NCI-H1048 (cell line): Measurements from ENCODE around the gene TRANK1.

Source experiments
- DNase-seq: peaks from one replicate; lab custom pipeline; 2025; lab: John Stamatoyannopoulos, UW

TRANK1 gene

DNA sequence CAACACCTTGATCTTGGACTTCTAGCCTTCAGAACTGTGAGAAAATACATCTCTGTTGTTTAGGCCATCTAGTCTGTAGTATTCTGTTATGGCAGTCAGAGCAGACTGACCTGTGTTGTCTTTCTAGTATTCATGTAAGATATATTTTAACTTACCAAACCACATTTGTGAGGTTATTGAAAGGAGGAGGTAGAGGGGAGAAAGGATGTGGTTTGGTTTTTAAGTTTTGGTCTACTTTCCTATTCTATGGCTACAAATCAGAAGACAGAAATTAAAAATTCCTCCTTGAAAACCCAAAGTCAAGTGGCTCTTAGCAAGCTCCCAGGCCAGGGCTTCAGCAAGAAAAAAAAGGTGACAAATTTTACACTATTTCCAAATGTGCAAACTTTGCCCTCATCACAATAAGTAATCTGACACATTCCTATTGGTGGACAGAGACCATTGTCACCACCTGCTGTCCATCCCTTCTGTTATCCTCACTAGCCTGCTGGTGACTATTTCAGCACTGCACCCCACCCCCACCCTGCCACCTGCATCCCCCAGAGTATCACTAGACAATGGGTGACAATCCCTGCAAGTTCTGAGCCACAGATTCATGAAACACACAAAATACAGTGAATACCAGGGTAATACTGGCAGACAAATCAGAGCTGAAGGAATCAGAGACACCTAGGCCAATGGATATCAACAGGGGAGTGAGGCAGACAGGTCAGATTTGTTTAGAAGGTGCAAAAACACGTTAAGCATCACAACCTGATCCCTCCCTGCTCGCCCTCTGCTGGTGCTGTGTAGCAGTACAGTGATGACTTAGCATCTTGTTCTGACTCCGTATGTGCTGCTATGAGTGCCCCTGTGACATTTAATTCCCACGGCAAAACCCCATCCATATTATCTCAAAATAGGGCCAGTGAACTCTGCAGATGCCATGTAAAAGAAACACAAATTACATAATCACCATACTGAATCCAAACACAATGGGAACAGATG is 101.5 kb downstream of the TRANK1 start:
- no peak for DNase-seq

DNA sequence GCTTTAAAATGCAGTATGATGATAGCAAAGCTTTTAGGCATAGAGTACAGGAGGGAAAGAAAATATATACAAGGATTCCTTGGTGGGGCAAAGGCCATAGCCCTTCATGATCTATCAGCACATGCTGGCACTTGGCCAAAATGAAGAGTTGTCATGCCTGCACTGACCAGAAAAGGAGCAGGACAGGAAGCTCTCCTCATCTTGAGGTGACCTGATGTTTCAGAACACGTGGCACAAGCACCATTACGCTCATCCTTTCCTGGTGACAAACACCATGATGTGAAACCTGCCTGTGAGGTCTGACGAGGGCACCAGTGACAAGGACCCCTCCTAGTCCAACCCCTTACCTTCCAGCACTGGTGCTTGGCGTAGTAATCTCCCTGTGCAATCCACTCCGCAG is 102.6 kb downstream of the TRANK1 start:
- DNase-seq: no peak

DNA sequence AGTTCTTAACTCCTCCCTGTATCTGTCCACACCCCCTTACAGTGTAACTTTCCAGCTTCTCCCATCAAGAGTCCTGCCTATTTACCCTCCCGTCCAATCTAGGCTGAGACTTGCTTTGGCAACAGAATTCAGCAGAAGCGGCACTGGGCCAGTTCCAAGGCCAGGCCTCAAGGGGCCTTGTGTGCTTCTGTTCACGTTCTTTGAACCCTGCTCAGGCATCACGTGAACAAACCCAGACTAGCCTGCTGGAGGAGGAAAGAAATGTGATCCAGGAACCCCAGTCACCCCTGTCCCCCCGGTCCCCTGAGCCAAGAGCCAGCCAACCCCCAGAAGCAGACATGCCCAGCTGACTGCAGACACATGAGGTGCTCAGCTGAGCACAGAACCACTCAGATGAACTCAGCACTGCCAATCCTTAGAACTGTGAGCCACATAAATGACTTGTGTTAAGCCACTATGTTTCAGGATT is 104.4 kb downstream of the TRANK1 start:
- no peak for DNase-seq

DNA sequence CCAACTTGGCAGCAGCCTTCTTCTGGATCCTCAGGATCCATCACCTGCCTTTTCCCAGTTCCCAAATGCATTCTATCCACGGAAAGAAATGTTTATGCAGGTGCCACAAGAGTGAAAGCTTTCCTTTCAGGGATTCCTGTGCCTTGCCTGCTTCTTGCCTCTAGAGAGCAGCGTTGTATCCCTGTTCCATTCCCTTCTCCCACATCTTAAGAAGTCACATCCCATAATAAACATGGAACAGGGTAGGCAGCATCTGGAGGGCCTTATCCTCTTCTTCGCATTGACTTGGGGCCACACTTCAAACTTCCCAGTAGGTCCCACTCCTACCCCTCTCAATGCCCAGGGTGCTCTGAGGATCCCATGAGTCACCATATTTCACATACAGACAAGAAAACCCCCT is 107.8 kb downstream of the TRANK1 start:
- DNase-seq: no peak

DNA sequence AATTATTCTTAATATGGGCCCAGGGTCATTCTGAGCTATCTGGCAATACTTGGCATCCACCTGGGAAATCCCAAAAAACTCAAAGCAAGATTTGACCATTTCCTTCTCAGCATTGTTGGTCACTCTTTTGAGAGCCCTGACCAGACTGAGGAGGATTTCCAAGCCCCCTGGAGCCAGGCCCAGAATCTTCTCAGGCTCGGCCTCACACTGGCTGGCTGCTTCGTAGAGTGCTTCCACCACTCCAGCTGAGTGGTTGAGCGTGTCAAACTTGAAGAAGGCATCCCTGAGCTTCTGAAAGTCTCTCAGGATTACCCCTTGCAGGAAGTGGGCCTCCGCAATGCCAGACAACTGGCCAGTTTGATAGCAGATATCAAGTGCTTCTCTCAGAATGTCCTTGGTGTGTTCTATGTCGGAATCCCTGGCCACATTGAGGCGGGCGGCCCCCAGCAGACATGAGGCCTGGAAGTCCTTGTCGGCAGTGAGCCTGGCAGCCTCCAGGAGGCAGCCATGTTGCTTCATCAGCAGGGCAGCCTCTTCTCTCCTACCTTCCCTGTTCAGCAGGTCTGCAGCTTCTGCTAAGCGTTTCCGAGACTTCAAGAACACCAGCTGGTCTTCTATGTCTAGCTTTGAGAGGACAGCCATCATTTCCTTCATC is 111.6 kb downstream of the TRANK1 start:
- DNase-seq: no peak

DNA sequence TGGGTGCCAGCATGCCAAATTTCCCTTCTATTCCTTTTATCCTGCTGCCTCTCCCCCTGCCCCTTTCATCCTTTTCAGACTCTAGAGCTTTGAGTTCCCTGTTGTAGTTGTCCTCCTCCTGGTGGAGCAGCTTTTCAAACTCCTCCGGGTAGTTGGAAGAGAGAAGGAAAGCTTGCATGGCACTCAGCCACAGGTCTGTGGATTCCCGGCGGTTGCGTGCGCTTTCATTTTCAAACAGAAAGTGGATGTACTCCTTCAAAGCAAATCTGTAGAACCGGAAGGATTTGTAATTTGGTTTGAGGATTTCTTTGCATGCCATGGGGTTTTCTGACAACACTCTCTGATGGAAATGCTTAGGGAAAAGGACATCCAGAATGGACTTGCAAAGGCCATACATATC is 112.4 kb downstream of the TRANK1 start:
- DNase-seq: no peak

DNA sequence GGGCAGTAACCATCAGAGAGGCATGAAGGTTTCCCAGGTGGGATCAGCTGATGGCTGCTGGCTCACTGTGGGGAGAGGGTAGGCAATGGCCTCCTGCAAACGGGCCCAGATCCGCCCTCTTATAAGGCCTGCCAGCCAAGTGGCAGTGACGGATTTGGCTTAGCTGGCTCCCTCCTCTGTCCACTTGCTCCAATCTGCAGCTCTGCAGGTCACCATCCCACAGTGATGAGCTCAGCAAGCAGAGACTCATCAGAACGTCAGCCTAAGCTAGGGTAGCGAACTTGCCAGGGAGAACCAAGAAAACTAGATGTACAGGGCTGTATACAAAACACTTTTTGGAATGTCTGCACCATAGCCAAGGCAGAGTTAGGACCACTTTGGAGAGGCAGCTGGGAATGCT is 117.7 kb downstream of the TRANK1 start:
- no peak for DNase-seq

DNA sequence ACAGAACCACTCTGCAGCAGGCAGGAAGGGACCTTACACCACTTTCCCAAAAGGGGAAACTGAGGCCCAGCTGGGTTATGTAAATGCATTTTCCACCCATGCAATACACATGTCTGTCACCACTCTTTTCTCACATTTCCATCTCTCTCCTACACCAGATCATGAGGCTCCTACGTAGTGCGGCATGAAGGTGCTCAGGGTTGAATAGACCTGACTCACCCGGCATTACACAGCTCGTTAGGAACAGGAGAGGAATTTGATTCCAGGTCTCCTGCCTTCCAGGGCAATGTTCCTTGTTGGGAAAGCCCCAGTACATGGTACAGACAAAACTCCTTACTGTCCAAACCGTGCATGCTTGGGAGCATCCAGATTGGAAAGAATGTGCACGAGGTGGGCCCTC is 118.6 kb downstream of the TRANK1 start:
- no peak for DNase-seq

DNA sequence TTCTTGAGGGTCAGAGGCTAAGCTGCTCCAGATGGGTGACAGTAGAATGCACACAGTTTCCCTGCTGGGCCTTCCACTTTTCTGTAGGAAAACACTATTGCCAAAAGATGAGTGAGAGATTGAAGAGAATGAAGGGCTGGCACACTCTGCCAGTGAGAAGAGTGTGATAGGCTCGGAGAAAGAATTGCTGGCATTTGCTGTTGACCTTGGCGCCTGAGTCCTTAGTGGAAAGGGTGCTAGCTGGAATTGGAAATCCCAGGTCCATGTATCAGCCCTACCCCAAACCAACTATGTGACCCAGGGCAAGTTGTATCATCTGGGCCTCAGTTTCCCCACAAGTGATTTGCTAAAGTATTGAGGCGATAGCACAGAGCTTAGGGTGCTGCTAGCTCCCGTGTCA is 120.4 kb downstream of the TRANK1 start:
- DNase-seq: no peak

DNA sequence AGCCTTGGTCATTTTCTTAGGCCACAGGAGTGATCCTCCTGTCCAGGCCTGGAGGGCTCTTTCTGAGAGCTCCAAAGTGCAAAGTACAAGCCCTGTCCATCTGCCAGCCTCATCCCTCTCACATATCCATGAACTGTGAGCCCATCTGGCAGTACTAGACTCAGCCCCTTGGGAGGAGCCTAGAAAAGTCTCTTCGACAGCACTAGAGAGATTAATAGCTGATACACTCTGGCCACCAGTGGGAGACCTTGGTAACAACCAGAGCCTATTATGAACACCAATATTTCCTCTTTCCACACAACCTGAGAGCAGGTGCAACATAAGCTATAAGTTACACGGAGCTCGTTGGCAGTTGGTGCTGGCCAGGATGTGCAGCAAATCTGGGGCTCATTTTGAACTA is 121.0 kb downstream of the TRANK1 start:
- no peak for DNase-seq

DNA sequence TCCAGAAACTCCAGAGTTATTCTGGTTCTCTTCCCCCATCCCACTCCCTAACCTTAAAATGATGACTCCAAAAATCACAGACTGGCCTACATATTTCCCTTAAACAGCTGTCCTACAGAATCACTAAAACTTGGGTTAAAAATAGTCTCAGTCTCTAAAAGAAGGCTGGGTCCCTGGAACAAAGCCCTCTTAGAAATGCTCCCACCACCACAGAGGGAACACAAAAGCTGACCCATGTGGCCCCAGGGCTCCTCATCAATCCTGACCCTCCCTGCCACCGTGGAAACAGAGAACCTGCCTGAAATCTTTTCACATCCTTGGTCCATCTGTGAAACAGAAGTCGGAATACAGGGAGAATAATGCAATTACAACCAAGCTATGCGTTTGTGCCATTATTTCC is 124.8 kb downstream of the TRANK1 start:
- DNase-seq: no peak

DNA sequence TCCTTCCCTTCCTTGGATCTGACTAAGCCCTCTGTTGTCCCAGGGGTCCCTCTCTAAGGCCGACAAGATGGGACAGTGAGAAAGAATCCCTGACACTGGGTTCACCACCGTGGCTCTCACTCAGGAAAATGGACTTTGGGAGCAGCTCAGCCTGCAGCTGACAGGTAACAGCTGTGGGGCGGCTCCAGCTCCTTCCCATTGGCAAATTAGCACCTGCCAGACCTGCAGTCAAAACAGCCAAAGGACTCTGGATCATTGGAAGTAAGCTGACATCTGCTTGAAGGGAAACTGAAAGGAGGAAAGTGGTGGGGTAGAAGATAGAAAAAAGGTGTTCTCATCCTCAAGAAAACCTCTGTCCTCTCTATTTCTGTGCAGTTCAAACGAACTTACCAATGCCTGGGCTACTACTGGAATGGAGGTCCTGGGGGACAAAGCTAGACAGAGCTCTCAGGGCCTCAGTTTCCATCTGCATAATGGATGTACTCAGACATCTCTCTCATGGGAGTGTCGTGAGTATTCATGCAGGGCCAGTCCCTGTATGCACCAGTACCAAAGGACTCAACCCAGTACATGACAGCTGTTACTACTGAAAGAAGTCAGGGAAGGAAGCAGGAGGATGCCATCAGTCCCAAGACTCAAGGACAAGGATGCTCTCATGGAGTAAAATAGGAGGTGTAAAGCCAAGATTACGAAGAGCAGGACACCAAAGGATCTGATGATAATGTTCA is 126.9 kb downstream of the TRANK1 start:
- no peak for DNase-seq

DNA sequence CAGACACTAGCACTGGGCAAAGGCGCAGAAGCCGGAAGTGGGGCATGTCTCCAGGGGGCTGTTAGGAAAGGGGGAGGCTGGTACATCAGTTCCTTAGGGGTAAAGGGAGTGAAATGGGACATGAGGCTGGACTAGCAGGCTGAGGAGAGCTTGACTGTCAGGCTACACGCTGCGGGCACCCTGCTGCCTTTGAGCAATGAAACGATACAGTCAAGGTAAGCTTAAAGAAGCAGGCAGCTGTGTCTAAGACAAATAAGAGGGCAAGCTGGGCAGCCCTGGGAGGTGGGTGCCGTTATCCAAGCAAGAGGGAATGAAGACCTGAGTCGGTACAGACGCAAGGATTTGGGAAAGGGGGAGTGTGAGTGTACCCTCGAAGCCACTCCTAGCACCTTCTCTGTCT is 129.5 kb downstream of the TRANK1 start:
- no peak for DNase-seq

DNA sequence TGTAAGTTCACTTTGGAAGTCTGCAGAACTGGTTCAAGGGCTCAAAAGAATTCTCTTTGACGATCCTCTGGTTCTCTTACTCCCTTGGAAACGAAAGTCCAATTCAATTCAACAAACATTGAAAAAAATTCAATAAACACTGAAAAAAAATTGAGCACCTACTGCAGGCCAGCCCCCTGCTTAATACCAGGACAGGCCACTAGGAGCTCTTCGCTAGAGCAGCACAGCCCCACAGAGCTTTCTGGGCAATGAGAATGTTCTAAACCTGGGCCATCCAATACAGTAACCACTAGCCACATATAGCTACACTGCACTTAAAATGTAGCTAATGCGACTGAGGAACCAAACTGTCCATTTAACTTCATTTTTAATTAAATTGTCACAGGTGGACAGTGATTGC is 130.1 kb downstream of the TRANK1 start:
- no peak for DNase-seq

DNA sequence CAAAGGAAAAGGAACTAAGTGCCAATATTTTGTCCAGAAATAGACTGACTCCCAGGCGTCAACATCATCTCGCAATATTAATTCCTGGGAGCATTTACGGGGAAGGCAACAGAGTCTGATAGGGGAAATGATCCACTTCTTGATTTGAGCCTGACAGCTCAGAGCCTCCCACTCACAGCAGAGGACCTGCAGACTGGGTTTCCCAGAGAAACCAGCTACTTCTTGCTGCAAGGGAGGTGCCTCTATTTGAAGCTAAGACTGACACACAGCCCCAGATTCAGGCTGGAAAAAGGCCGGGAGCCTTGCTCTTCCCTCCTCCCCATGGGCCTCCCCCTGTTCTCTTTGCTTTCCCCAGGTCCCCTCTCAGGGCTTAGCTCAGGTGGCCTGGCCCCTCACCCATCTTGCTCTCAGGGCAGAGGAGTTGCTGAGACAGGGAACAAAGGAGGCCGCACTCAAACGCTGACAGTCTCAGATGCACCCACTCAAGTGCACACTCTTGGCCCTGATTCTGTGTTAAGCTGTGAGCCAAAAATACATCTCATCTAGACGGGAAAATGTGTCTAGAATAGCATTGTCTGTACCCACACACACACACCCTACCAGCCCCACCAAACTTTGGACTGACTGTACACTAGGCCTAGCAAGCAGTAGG is 130.7 kb downstream of the TRANK1 start:
- DNase-seq: no peak

DNA sequence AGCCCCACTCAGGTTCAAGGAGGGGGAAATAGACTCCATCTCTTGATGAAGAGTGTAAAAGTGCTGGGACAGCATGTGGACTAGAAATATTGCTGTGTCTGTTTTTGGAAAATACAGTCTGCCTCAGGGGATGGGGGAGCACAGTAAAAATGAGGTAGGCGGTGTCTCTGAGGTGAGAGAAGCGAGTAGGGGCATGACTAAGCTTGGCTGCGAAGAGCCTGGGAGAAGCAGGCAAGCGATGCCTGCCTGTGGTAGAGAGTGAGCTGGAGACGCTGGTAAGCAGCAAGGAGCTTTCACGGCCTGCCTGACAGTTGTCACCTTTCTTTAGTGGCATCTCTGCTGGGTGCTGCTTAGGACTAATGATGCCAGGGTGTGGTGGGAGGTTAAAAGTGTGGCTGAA is 131.5 kb downstream of the TRANK1 start:
- DNase-seq: no peak

DNA sequence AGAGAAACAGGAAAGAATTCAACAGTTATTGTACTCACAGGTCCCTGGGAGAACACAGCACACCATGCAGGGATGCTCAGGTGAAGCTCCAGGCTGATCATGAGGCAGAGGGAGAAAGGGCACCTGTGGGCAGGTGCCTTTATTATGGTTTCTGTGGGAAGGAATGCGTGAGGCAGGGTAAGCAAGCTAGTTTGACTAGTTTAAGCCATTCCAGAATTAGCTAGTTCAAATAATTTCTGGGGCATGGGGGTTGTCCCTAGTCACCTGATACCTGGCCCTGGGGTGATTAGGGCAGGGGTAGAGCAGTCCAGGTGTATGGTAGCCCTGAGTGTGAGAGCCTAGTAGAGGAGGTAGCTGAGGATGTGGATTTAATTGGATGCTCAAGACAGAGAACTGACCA is 132.6 kb downstream of the TRANK1 start:
- no peak for DNase-seq

DNA sequence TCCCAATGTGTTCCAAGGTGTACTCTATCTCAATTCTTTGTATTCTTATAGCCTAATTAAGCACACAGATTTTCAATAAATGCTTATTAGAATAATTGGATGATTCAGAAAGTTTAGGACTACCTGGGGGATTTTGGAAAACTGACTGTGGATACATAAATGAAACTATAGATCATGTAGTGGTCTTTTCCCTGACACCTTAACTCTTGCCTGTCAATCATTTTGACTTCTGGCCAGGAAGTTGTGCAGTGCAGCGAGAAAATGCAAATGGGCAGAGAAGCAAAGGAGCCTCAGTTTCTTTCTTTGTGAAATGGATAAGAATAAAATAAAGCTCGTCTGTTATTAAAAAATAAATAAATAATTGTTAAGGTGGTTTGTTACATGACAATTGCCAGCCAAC is 133.1 kb downstream of the TRANK1 start:
- no peak for DNase-seq

DNA sequence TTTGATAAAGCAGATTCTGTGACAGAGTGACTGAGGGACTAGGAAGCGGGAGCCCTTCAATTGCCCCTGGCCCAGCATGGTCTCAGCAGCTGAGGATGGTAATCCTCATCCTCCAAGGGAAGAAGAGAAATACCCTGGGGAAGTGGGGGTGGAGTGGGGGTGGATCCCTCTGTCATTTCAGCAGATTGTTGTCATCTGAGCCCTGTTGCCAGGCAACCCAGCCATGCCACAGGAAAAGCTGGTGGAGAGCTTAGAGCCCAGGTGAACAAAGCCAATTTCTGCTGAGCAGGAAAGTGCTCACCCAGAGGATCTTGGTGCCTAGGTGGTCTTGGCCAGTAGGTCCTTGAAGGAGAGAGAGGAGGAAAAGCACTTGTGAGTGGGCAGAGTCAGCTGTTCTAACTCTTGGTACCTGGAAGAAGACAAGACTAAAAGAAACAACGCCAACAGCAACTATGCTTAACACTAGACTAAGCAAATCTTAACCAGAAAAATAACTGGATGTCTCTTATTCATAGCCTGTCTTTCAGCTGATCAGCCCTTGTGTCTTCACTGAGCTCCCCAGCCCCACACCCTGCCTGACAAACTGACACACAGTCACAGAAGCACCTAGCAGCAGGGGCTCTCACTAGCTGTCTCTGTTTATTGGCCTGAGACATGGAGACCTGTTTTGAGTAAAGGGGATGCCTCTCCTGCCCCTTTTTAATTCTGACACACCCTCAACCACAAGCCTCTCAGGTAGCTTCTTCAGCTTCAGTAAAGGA is 140.4 kb downstream of the TRANK1 start:
- no peak for DNase-seq

DNA sequence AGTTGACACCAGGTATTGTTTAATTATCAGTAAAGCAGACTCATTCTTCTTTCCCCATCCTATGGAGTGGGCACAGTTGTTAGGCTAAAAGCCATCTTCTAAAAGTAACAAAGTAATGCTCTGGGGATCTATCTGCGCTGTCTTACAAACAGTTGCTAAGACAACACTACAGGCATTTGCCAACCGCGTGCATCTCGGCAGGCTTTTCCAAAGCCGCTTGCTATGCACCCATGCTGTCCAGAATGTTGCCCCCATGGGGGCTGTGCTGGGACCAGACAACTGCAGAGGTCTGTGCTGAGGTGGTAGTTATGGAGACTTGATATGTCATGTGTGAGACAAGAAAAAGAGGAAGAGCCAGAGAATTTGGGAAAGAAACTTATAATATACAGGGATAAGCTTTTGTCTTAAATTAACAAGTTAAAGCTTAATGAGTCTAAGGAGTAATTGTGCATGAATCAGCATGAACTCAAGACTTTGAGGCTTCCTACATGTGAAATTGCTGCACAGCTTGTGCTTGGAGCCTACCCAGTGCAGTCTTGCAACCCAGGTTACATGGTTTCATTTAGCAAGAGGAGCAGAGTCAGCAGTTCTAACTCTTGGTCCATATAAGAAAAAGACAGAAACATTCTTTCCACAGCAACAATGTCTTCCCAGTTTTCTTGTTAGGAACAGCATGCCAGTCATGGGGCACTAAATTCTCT is 141.6 kb downstream of the TRANK1 start:
- DNase-seq: no peak
